ENCODE data around the gene ANKS6. TPM values are rescaled to one million over a fixed set of nuclear protein-coding genes. Genes with fewer than 3 reads are reported as not detected.

The ANKS6 gene
- total RNA-seq, 1 experiment from 2014 or later: 39.2 TPM

DNA sequence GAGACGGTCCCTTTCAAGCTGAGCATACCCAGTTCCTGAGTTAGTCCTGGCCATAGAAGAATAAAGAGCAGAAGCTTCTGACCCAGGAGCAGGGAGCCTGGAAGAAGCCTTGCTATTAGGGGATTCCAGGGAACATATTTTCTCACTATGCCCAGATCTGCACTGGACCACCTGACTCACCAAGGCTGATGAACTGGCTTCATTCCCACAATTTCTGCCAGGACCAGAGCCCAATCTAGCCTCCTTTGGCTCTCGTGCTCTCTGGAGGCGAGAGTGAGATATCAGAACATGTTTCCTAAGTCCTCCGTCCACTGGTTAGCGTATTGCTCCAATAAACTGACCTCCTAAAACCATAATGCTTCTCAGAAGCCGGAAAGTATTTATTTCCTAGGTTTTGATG, 97.5 kb downstream of the ANKS6 start:
- no peaks in the 10 kb centered on the region for H3K4me1 ChIP-seq (ENCODE audit: control insufficient read depth in 1 of 2, insufficient read depth in 2 of 2, low read length in 2 of 2)
- TF ChIP-seq EGR1 (IDR thresholded peaks at IDR 0.05; ENCODE audit: low read depth) (no peak), ZNF274 (IDR thresholded peaks at IDR 0.05; ENCODE audit: low read depth, low read length) (no peak), SRF (IDR thresholded peaks at IDR 0.05; ENCODE audit: low read depth) (no peak), EZH2phosphoT487 (IDR thresholded peaks at IDR 0.05; ENCODE audit: borderline replicate concordance) (no peak), ZFX (IDR thresholded peaks at IDR 0.05) (no peak), POLR2A (IDR thresholded peaks at IDR 0.05; ENCODE audit: borderline replicate concordance, extremely low read depth, insufficient read depth, insufficient read length) (no peak), ELF1 (IDR thresholded peaks at IDR 0.05; ENCODE audit: borderline replicate concordance, low read depth) (no peak), FOSL1 (IDR thresholded peaks at IDR 0.05; ENCODE audit: low read depth) (no peak)
- TF ChIP-seq, protein P1, sequence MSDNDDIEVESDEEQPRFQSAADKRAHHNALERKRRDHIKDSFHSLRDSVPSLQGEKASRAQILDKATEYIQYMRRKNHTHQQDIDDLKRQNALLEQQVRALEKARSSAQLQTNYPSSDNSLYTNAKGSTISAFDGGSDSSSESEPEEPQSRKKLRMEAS (IDR thresholded peaks at IDR 0.05): no peak
- TF ChIP-seq, protein P2, sequence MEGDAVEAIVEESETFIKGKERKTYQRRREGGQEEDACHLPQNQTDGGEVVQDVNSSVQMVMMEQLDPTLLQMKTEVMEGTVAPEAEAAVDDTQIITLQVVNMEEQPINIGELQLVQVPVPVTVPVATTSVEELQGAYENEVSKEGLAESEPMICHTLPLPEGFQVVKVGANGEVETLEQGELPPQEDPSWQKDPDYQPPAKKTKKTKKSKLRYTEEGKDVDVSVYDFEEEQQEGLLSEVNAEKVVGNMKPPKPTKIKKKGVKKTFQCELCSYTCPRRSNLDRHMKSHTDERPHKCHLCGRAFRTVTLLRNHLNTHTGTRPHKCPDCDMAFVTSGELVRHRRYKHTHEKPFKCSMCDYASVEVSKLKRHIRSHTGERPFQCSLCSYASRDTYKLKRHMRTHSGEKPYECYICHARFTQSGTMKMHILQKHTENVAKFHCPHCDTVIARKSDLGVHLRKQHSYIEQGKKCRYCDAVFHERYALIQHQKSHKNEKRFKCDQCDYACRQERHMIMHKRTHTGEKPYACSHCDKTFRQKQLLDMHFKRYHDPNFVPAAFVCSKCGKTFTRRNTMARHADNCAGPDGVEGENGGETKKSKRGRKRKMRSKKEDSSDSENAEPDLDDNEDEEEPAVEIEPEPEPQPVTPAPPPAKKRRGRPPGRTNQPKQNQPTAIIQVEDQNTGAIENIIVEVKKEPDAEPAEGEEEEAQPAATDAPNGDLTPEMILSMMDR (IDR thresholded peaks at IDR 0.05 in 2 of 3, conservative IDR thresholded peaks at IDR 0.05 in 1 of 3; ENCODE audit: borderline replicate concordance in 1 of 3, insufficient read depth in 1 of 3, low read depth in 2 of 3, low read length in 2 of 3): no peak
- TF ChIP-seq, protein P3, sequence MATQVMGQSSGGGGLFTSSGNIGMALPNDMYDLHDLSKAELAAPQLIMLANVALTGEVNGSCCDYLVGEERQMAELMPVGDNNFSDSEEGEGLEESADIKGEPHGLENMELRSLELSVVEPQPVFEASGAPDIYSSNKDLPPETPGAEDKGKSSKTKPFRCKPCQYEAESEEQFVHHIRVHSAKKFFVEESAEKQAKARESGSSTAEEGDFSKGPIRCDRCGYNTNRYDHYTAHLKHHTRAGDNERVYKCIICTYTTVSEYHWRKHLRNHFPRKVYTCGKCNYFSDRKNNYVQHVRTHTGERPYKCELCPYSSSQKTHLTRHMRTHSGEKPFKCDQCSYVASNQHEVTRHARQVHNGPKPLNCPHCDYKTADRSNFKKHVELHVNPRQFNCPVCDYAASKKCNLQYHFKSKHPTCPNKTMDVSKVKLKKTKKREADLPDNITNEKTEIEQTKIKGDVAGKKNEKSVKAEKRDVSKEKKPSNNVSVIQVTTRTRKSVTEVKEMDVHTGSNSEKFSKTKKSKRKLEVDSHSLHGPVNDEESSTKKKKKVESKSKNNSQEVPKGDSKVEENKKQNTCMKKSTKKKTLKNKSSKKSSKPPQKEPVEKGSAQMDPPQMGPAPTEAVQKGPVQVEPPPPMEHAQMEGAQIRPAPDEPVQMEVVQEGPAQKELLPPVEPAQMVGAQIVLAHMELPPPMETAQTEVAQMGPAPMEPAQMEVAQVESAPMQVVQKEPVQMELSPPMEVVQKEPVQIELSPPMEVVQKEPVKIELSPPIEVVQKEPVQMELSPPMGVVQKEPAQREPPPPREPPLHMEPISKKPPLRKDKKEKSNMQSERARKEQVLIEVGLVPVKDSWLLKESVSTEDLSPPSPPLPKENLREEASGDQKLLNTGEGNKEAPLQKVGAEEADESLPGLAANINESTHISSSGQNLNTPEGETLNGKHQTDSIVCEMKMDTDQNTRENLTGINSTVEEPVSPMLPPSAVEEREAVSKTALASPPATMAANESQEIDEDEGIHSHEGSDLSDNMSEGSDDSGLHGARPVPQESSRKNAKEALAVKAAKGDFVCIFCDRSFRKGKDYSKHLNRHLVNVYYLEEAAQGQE (IDR thresholded peaks at IDR 0.05; ENCODE audit: low read depth): no peak
- no peaks in the 10 kb centered on the region for H3K36me3 ChIP-seq (ENCODE audit: control insufficient read depth in 1 of 2, insufficient read depth in 2 of 2, low read length in 2 of 2)
- ATAC-seq (no peak), DNase-seq (ENCODE audit: low read depth, low spot score) (no peak)
- H3K27me3 ChIP-seq (ENCODE audit: insufficient read depth, low read length): peaks cover 31% of the 10 kb centered on the region
- H2AFZ ChIP-seq (ENCODE audit: low read depth, low read length, poor library complexity, severe bottlenecking): no peak overlapping the region
- H3K4me3 ChIP-seq (replicated peaks in 1 of 2; ENCODE audit: low read depth in 1 of 2, low read length in 2 of 2): no peak overlapping the region
- H3K4me2 ChIP-seq (ENCODE audit: low read length): no peak overlapping the region
- H3K79me2 ChIP-seq (ENCODE audit: insufficient read depth, low read length): no peaks in the 10 kb centered on the region
- H4K20me1 ChIP-seq (ENCODE audit: insufficient read depth): no peaks in the 10 kb centered on the region
- H3K9ac ChIP-seq (ENCODE audit: low read length): no peak overlapping the region
- H3K9me2 ChIP-seq (ENCODE audit: insufficient read depth): no peaks in the 10 kb centered on the region
- ChIA-PET POLR2A (no interaction called here), RAD21 (ENCODE audit: low non-redundant PET in 1 of 2, low total read pairs in 2 of 2, uncharacterized antibody in 2 of 2, unreplicated experiment in 2 of 2) (no interaction called here), CTCF (no interaction called here)
- intact Hi-C loops (cut with micrococcal nuclease): no loop called here
- H3K27ac ChIP-seq (ENCODE audit: low read depth, low read length): no peak overlapping the region
- no TSS peak for BruUV-seq (replicated peaks)
- no peaks in the 10 kb centered on the region for H3K9me3 ChIP-seq (ENCODE audit: control insufficient read depth in 1 of 2, insufficient read depth in 1 of 2, low read depth in 1 of 2, low read length in 2 of 2)

Data from HCT116 (cell line).